Skin of body (tissue), 2 donors: ENCODE measurements around the gene COL5A2. TPM values are rescaled to one million over a fixed set of nuclear protein-coding genes. Genes with fewer than 3 reads are reported as not detected.

ENCODE experiments used
- DNase-seq: peaks from one replicate; lab custom pipeline; 2025; lab: John Stamatoyannopoulos, UW
- total RNA-seq: library from RNA; depleted of rRNA; stranded (reverse); fragments of >200 nt; gene quantifications from one replicate; pipeline ENCODE4 v1.2.3, GENCODE V29; 2014

COL5A2 gene
- total RNA-seq, 1 donor from 2014 or later = 620 TPM

- DNase-seq = peak; percentile 80
Observed at GRCh38 chr2:189178726-189179569, 613 bp downstream of the COL5A2 start.

GRCh38 chr2:189178054-189178453 is 1.5 kb downstream of the COL5A2 start:
- DNase-seq = peak; percentile 45

- peak; percentile 43 for DNase-seq
Observed at GRCh38 chr2:189177251-189177840, 2.2 kb downstream of the COL5A2 start.

- DNase-seq = no peak
Observed at GRCh38 chr2:189176516-189176915, 3.0 kb downstream of the COL5A2 start.

GRCh38 chr2:189175869-189176433 is 3.6 kb downstream of the COL5A2 start:
- DNase-seq = peak; percentile 63

GRCh38 chr2:189171956-189172609 is 7.5 kb downstream of the COL5A2 start:
- no peak for DNase-seq

- DNase-seq = no peak
Observed at GRCh38 chr2:189168856-189169499, 10.6 kb downstream of the COL5A2 start.

- no peak for DNase-seq
Observed at GRCh38 chr2:189165656-189166380, 13.7 kb downstream of the COL5A2 start.

- peak; percentile 30 for DNase-seq
Observed at GRCh38 chr2:189164746-189165145, 14.8 kb downstream of the COL5A2 start.

- DNase-seq = no peak
Observed at GRCh38 chr2:189163889-189164288, 15.7 kb downstream of the COL5A2 start.

GRCh38 chr2:189162566-189162965 is 17.0 kb downstream of the COL5A2 start:
- DNase-seq = no peak

GRCh38 chr2:189161894-189162293 is 17.7 kb downstream of the COL5A2 start:
- DNase-seq = no peak

GRCh38 chr2:189159717-189160116 is 19.8 kb downstream of the COL5A2 start:
- no peak for DNase-seq

GRCh38 chr2:189159273-189159672 is 20.3 kb downstream of the COL5A2 start:
- no peak for DNase-seq

- no peak for DNase-seq
Observed at GRCh38 chr2:189157939-189158338, 21.6 kb downstream of the COL5A2 start.

- no peak for DNase-seq
Observed at GRCh38 chr2:189157456-189157855, 22.1 kb downstream of the COL5A2 start.

GRCh38 chr2:189155795-189156194 is 23.8 kb downstream of the COL5A2 start:
- no peak for DNase-seq

GRCh38 chr2:189153619-189154018 is 25.9 kb downstream of the COL5A2 start:
- peak; percentile 79 for DNase-seq

GRCh38 chr2:189152483-189152882 is 27.1 kb downstream of the COL5A2 start:
- DNase-seq = peak; percentile 37

GRCh38 chr2:189151906-189152305 is 27.7 kb downstream of the COL5A2 start:
- peak; percentile 55 for DNase-seq

- DNase-seq = peak; percentile 93
Observed at GRCh38 chr2:189150033-189150432, 29.5 kb downstream of the COL5A2 start.
